Mesodermal cell (in vitro differentiated cells): ENCODE data around the gene PRDM1.

Experiments
- H3K27ac ChIP-seq: 2 replicates; pipeline ENCODE4 v1.7.0; 2013; ENCODE audit warnings: mild to moderate bottlenecking, low read depth, low read length, moderate library complexity; ENCODE audit not compliant: severe bottlenecking
- H3K36me3 ChIP-seq: 2 replicates; pipeline ENCODE4 v1.7.1; 2013; ENCODE audit warnings: mild to moderate bottlenecking, low read length, moderate library complexity; ENCODE audit not compliant: control insufficient read depth, insufficient read depth
- H3K4me1 ChIP-seq: one replicate; pipeline ENCODE4 v1.7.1; 2013; ENCODE audit warnings: mild to moderate bottlenecking, low read length; ENCODE audit not compliant: insufficient read depth, control insufficient read depth, poor library complexity, severe bottlenecking
- H3K4me3 ChIP-seq: 2 replicates; pipeline ENCODE4 v1.7.0; 2013; ENCODE audit warnings: low read length, control low read depth, mild to moderate bottlenecking; ENCODE audit not compliant: insufficient read depth, poor library complexity, severe bottlenecking; ENCODE audit errors: extremely low read depth
- H3K9me3 ChIP-seq: 2 replicates; pipeline ENCODE4 v1.7.1; 2013; ENCODE audit warnings: mild to moderate bottlenecking, low read length, moderate library complexity; ENCODE audit not compliant: control insufficient read depth
- WGBS, 2 experiments: methylation state at CpG; one replicate each; pipeline ENCODE4 v1.1.5; 2013; ENCODE audit warnings: missing lambda C conversion rate in 2 of 2; ENCODE audit not compliant: insufficient coverage in 2 of 2; 5-methylcytosine and 5-hydroxymethylcytosine counted together

The PRDM1 gene

GRCh38 chr6:106105493-106105892 is 19.4 kb downstream of the PRDM1 start:
- Histone ChIP-seq H3K27ac (no peak overlapping the region), H3K4me3 (no peak overlapping the region), H3K36me3 (peaks cover 71% of the 10 kb centered on the region), H3K9me3 (no peaks in the 10 kb centered on the region), H3K4me1 (peaks cover 14% of the 10 kb centered on the region)
- WGBS, 2 experiments = 95 to 97% methylated on average over 16 to 22 of the region's 22 CpGs

DNA sequence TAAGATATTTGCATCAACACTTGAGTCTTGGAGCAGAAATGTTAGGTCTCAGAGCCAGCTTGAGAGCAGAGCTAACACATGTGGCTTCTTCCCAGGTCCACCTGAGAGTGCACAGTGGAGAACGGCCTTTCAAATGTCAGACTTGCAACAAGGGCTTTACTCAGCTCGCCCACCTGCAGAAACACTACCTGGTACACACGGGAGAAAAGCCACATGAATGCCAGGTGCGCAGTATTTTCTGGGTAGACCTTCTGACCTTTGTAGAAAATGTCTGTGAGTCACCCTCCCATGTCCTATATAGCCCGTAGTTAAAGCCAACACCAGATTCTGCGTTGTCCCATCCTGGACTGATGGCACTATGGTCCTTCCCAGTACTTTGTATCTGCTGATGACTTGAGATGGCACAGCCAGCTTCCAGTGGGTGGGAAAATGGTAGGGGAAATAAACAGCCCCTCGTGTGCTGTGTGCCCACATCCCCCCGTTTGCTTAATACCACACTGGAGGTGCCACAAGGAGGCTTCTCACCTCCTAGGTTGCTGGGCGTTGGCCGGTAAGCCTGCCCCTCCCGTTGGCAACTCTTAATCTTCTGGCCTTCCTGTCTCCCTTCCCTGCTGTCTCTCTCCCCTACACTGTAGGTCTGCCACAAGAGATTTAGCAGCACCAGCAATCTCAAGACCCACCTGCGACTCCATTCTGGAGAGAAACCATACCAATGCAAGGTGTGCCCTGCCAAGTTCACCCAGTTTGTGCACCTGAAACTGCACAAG is 20.3 kb downstream of the PRDM1 start:
- H3K4me3 ChIP-seq = no peak overlapping the region
- WGBS, 2 experiments = 92 to 99% methylated on average over 11 to 12 of the region's 12 CpGs
- H3K27ac ChIP-seq = no peak overlapping the region
- H3K36me3 ChIP-seq = peaks cover 62% of the 10 kb centered on the region
- peaks cover 12% of the 10 kb centered on the region for H3K4me1 ChIP-seq
- no peaks in the 10 kb centered on the region for H3K9me3 ChIP-seq

DNA sequence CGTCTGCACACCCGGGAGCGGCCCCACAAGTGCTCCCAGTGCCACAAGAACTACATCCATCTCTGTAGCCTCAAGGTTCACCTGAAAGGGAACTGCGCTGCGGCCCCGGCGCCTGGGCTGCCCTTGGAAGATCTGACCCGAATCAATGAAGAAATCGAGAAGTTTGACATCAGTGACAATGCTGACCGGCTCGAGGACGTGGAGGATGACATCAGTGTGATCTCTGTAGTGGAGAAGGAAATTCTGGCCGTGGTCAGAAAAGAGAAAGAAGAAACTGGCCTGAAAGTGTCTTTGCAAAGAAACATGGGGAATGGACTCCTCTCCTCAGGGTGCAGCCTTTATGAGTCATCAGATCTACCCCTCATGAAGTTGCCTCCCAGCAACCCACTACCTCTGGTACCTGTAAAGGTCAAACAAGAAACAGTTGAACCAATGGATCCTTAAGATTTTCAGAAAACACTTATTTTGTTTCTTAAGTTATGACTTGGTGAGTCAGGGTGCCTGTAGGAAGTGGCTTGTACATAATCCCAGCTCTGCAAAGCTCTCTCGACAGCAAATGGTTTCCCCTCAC is 21.0 kb downstream of the PRDM1 start:
- peaks cover 10% of the 10 kb centered on the region for H3K4me1 ChIP-seq
- no peak overlapping the region for H3K4me3 ChIP-seq
- peaks cover 55% of the 10 kb centered on the region for H3K36me3 ChIP-seq
- no peaks in the 10 kb centered on the region for H3K9me3 ChIP-seq
- 92 to 99% methylated on average over 13 of the region's 14 CpGs for WGBS, 2 experiments
- H3K27ac ChIP-seq = no peak overlapping the region

- H3K4me3 ChIP-seq = no peak overlapping the region
- H3K9me3 ChIP-seq = no peaks in the 10 kb centered on the region
- H3K27ac ChIP-seq = no peak overlapping the region
- no CpG with 5 or more reads among the region's 6 CpGs for WGBS, 2 experiments
- H3K4me1 ChIP-seq = peaks cover 8% of the 10 kb centered on the region
- H3K36me3 ChIP-seq = peaks cover 54% of the 10 kb centered on the region
Observed at GRCh38 chr6:106108129-106108528, 22.0 kb downstream of the PRDM1 start.

DNA sequence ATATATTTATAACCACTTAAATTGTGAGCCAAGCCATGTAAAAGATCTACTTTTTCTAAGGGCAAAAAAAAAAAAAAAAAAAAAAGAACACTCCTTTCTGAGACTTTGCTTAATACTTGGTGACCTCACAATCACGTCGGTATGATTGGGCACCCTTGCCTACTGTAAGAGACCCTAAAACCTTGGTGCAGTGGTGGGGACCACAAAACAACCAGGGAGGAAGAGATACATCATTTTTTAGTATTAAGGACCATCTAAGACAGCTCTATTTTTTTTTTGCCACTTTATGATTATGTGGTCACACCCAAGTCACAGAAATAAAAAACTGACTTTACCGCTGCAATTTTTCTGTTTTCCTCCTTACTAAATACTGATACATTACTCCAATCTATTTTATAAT is 22.9 kb downstream of the PRDM1 start:
- Histone ChIP-seq H3K36me3 (peaks cover 47% of the 10 kb centered on the region), H3K4me3 (no peak overlapping the region), H3K9me3 (no peaks in the 10 kb centered on the region), H3K4me1 (no peaks in the 10 kb centered on the region), H3K27ac (no peak overlapping the region)
- no CpG with 5 or more reads among the region's 3 CpGs for WGBS, 2 experiments

GRCh38 chr6:106110164-106110826 is 24.2 kb downstream of the PRDM1 start:
- Histone ChIP-seq H3K9me3 (no peaks in the 10 kb centered on the region), H3K27ac (no peak overlapping the region), H3K4me3 (no peak overlapping the region), H3K4me1 (no peaks in the 10 kb centered on the region), H3K36me3 (peaks cover 38% of the 10 kb centered on the region)
- WGBS, 2 experiments = 97% methylated on average over 6 to 7 of the region's 10 CpGs

GRCh38 chr6:106112433-106112832 is 26.3 kb downstream of the PRDM1 start:
- 100% methylated on average over 2 of the region's 2 CpGs; no CpG with 5 or more reads in 1 of the 2 experiments for WGBS, 2 experiments
- Histone ChIP-seq H3K4me3 (no peak overlapping the region), H3K4me1 (no peaks in the 10 kb centered on the region), H3K36me3 (peaks cover 16% of the 10 kb centered on the region), H3K9me3 (no peaks in the 10 kb centered on the region), H3K27ac (no peak overlapping the region)

- Histone ChIP-seq H3K4me3 (no peak overlapping the region), H3K9me3 (no peaks in the 10 kb centered on the region), H3K4me1 (no peaks in the 10 kb centered on the region), H3K36me3 (peaks cover 7% of the 10 kb centered on the region), H3K27ac (peak overlapping the region; percentile 19)
- WGBS, 2 experiments = 89 to 97% methylated on average over 8 to 10 of the region's 10 CpGs
Observed at GRCh38 chr6:106113256-106113959, 27.3 kb downstream of the PRDM1 start.

- peaks cover 5% of the 10 kb centered on the region for H3K4me1 ChIP-seq
- WGBS, 2 experiments = 92 to 94% methylated on average over 9 of the region's 9 CpGs
- H3K36me3 ChIP-seq = no peaks in the 10 kb centered on the region
- H3K4me3 ChIP-seq = no peak overlapping the region
- no peaks in the 10 kb centered on the region for H3K9me3 ChIP-seq
- no peak overlapping the region for H3K27ac ChIP-seq
Observed at GRCh38 chr6:106114492-106114891, 28.4 kb downstream of the PRDM1 start.

DNA sequence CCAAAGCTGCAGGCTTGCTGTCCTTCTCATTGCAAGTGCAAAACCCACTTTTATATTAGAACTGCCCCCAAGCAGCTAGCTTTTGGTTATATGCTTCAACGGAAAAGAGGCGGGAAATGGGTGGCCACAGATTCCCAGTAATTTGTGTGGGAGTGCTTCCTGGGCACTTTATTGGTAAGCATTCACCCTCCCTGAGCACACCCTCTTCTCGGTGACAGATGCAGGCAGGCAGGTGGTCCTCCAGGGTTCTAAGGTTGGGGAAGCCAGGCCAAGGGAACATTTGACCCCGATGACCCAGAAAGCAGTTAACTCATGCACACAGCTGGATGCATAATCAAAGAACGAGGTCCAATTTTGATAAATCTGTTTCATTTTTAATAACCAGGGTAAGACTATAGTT is 29.1 kb downstream of the PRDM1 start:
- peaks cover 8% of the 10 kb centered on the region for H3K4me1 ChIP-seq
- no peak overlapping the region for H3K27ac ChIP-seq
- 93 to 97% methylated on average over 4 to 5 of the region's 5 CpGs for WGBS, 2 experiments
- H3K36me3 ChIP-seq = no peaks in the 10 kb centered on the region
- H3K4me3 ChIP-seq = no peak overlapping the region
- H3K9me3 ChIP-seq = no peaks in the 10 kb centered on the region
